Measurements from ENCODE around the gene MYOCD.

DNA sequence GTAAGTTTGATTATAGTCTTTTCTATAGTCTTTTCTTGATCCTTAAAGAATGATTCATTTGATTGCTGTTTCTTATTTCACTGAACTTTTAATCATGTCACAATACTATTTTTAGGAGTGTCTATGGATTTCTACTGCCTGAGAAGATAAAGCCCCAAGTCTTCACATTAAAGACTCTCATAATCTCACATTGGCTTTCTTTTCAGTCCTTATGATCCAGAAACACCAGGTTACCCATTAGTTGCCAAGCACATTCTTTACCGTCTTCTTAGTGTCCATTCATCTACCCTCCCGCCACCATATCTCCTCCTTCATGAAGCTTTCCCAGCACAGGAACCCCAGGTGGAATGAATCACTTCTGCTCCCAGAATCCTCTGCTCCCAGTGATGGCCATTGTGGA is 49.5 kb upstream of the MYOCD start:
- no peak for TF ChIP-seq POLR2A (IDR thresholded peaks at IDR 0.05)
- TF ChIP-seq CTCF (IDR thresholded peaks at IDR 0.05), result no peak
